IMR-90 (cell line): ENCODE data around the gene LRRC10B.

Experiments used
- CEBPB ChIP-seq: IDR thresholded peaks from 2 replicates; pipeline ENCODE4 v1.6.1; 2012; ENCODE audit warnings: low read depth, low read length, improper control_type of control experiment
- CHD1 ChIP-seq: IDR thresholded peaks from 2 replicates; pipeline ENCODE4 v1.6.1; 2012; ENCODE audit warnings: low read depth, low read length, improper control_type of control experiment
- MAFK ChIP-seq: IDR thresholded peaks from 2 replicates; pipeline ENCODE4 v1.6.1; 2012; ENCODE audit warnings: low read depth, low read length, improper control_type of control experiment
- MAZ ChIP-seq: IDR thresholded peaks from 2 replicates; pipeline ENCODE4 v1.6.1; 2012; ENCODE audit warnings: low read depth, mild to moderate bottlenecking, low read length, improper control_type of control experiment, moderate library complexity, borderline replicate concordance
- MXI1 ChIP-seq: IDR thresholded peaks from 2 replicates; pipeline ENCODE4 v1.6.1; 2012; ENCODE audit warnings: low read depth, mild to moderate bottlenecking, low read length, moderate library complexity, borderline replicate concordance
- POLR2A ChIP-seq: IDR thresholded peaks from 2 replicates; pipeline ENCODE4 v1.6.1; 2012; ENCODE audit warnings: mild to moderate bottlenecking, low read depth, low read length
- RAD21 ChIP-seq: IDR thresholded peaks from 2 replicates; pipeline ENCODE4 v1.6.1; 2012; ENCODE audit warnings: low read length, improper control_type of control experiment
- RCOR1 ChIP-seq: IDR thresholded peaks from 2 replicates; pipeline ENCODE4 v1.6.1; 2012; ENCODE audit warnings: mild to moderate bottlenecking, low read length, improper control_type of control experiment; ENCODE audit not compliant: insufficient replicate concordance
- SMC3 ChIP-seq: fragments of 150-350 bp; IDR thresholded peaks from 2 replicates; pipeline ENCODE4 v1.6.1; 2016; ENCODE audit warnings: low read depth, mild to moderate bottlenecking, antibody characterized with exemption, low read length, moderate library complexity
- TF ChIP-seq, protein P1 (sequence below): conservative IDR thresholded peaks from 2 replicates; pipeline ENCODE4 v1.5.1; 2012; ENCODE audit warnings: mild to moderate bottlenecking, low read depth, low read length, improper control_type of control experiment
- TF ChIP-seq, protein P2 (sequence below): fragments of 150-350 bp; IDR thresholded peaks from 2 replicates; pipeline ENCODE4 v1.6.1; 2016; ENCODE audit warnings: low read depth, mild to moderate bottlenecking, low read length, moderate library complexity, borderline replicate concordance

DNA sequence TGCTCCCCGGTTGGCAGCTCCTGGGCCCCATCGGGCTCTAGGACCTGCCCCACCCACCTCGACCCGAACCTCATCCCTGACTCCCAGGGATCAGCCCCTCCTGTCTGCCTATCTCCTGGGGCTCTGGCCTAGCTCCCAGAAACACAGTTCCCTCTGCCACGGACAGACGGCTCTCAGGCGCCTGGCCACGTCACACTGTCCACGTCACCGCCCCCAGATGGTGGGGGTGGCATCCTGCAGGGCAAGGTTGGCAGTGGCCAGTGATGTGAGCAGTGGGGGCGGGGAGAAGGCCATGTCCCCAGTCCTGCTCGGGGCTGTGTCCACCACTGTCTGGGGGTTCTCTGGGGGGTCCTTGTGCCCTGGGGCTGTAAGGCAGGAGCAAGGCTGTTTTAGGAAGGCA is 43.1 kb downstream of the LRRC10B start:
- TF ChIP-seq RAD21: no peak
- TF ChIP-seq, protein P1, sequence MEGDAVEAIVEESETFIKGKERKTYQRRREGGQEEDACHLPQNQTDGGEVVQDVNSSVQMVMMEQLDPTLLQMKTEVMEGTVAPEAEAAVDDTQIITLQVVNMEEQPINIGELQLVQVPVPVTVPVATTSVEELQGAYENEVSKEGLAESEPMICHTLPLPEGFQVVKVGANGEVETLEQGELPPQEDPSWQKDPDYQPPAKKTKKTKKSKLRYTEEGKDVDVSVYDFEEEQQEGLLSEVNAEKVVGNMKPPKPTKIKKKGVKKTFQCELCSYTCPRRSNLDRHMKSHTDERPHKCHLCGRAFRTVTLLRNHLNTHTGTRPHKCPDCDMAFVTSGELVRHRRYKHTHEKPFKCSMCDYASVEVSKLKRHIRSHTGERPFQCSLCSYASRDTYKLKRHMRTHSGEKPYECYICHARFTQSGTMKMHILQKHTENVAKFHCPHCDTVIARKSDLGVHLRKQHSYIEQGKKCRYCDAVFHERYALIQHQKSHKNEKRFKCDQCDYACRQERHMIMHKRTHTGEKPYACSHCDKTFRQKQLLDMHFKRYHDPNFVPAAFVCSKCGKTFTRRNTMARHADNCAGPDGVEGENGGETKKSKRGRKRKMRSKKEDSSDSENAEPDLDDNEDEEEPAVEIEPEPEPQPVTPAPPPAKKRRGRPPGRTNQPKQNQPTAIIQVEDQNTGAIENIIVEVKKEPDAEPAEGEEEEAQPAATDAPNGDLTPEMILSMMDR: no peak
- TF ChIP-seq MAFK: no peak
- no peak for TF ChIP-seq POLR2A
- no peak for TF ChIP-seq CHD1
- no peak for TF ChIP-seq CEBPB
- TF ChIP-seq SMC3: no peak
- no peak for TF ChIP-seq RCOR1
- no peak for TF ChIP-seq MXI1
- TF ChIP-seq, protein P2, sequence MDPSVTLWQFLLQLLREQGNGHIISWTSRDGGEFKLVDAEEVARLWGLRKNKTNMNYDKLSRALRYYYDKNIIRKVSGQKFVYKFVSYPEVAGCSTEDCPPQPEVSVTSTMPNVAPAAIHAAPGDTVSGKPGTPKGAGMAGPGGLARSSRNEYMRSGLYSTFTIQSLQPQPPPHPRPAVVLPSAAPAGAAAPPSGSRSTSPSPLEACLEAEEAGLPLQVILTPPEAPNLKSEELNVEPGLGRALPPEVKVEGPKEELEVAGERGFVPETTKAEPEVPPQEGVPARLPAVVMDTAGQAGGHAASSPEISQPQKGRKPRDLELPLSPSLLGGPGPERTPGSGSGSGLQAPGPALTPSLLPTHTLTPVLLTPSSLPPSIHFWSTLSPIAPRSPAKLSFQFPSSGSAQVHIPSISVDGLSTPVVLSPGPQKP: no peak
- peak; percentile 44; the same call in 1 of the 2 replicates for TF ChIP-seq MAZ
